HG03159 (cell line): ENCODE data around the gene CCDC7.
"Not testable (repeated sequence)": the region's sequence is repeated elsewhere in the genome, so short reads cannot be mapped to it uniquely, and the experiment has no call there.

Source experiments
- ATAC-seq: cut with Tn5 transposase; IDR thresholded peaks from one replicate; pipeline ENCODE4 v1.9.1; 2021; ENCODE audit warnings: mild to moderate bottlenecking, moderate library complexity; ENCODE audit not compliant: unreplicated experiment

The CCDC7 gene

GRCh38 chr10:32854435-32854834 lies 408.5 kb downstream of the CCDC7 start:
- no peak for ATAC-seq

- no peak for ATAC-seq
These were observed 419.2 kb downstream of the CCDC7 start for GRCh38 chr10:32865170-32865569.

GRCh38 chr10:32877915-32878314 lies 432.0 kb downstream of the CCDC7 start:
- ATAC-seq, result no peak

- no peak for ATAC-seq
These were observed 432.7 kb downstream of the CCDC7 start for GRCh38 chr10:32878646-32879045.

- ATAC-seq, result no peak
These were observed 436.1 kb downstream of the CCDC7 start for GRCh38 chr10:32882076-32882475.

- no peak for ATAC-seq
These were observed 441.5 kb downstream of the CCDC7 start for GRCh38 chr10:32887481-32887880.

- no peak for ATAC-seq
These were observed 442.4 kb downstream of the CCDC7 start for GRCh38 chr10:32888161-32888927.

GRCh38 chr10:32889631-32890212 lies 443.8 kb downstream of the CCDC7 start:
- no peak for ATAC-seq

GRCh38 chr10:32890444-32890843 lies 444.5 kb downstream of the CCDC7 start:
- no peak for ATAC-seq

- no peak for ATAC-seq
These were observed 445.3 kb downstream of the CCDC7 start for GRCh38 chr10:32891261-32891660.

- ATAC-seq, result no peak
These were observed 447.5 kb downstream of the CCDC7 start for GRCh38 chr10:32893434-32893833.

GRCh38 chr10:32893916-32894664 lies 448.1 kb downstream of the CCDC7 start:
- ATAC-seq, result no peak

GRCh38 chr10:32895200-32895968 lies 449.4 kb downstream of the CCDC7 start:
- not testable (repeated sequence) for ATAC-seq

GRCh38 chr10:32901815-32902214 lies 455.9 kb downstream of the CCDC7 start:
- no peak for ATAC-seq

- ATAC-seq, result no peak
These were observed 459.5 kb downstream of the CCDC7 start for GRCh38 chr10:32905466-32905865.

GRCh38 chr10:32906595-32906994 lies 460.7 kb downstream of the CCDC7 start:
- ATAC-seq, result no peak

GRCh38 chr10:32909456-32909855 lies 463.5 kb downstream of the CCDC7 start:
- no peak for ATAC-seq

GRCh38 chr10:32909970-32910369 lies 464.0 kb downstream of the CCDC7 start:
- not testable (repeated sequence) for ATAC-seq

- no peak for ATAC-seq
These were observed 465.5 kb downstream of the CCDC7 start for GRCh38 chr10:32911285-32912016.

- not testable (repeated sequence) for ATAC-seq
These were observed 471.9 kb downstream of the CCDC7 start for GRCh38 chr10:32917817-32918216.
